HG02623 (cell line): Measurements from ENCODE around the gene HCRTR1.

Source experiments
- ATAC-seq: cut with Tn5 transposase; IDR thresholded peaks from one replicate; pipeline ENCODE4 v1.9.1; 2021; ENCODE audit warnings: moderate library complexity; ENCODE audit not compliant: unreplicated experiment

HCRTR1 gene

GRCh38 chr1:31625561-31626222 lies 8.2 kb downstream of the HCRTR1 start:
- ATAC-seq, result no peak

DNA sequence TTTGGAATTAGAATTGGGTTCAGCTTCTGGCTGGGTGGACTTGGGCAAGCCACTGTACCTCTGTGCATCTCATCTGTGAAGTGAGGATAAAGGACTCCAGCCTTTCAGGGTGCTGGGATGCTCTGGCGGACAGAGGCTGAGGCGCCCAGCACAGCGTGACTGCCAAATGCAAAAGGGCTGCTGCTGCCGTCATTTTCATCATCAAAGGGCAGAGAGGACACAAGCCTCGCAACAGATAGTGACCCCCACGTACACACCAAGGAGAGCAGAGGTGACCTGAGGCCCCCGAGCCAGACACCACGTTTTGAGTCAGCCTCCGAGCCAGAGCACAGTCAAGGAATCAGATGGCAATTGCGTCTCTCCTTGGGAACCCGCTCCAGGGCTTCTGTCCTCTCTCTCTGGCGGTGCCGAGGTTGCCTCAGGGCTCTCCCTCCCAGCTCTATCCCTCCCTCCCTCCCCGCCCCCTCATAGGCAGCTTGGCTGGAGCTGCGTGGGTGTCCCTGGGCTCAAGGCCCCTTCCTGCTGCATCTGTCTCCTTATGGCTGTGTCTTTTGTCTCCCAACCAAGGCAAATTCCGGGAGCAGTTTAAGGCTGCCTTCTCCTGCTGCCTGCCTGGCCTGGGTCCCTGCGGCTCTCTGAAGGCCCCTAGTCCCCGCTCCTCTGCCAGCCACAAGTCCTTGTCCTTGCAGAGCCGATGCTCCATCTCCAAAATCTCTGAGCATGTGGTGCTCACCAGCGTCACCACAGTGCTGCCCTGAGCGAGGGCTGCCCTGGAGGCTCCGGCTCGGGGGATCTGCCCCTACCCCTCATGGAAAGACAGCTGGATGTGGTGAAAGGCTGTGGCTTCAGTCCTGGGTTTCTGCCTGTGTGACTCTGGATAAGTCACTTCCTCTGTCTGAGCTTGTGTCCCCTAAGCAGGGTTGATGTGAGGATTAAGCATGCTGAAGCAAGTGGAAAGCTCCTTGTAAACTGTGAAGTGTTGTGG lies 9.0 kb downstream of the HCRTR1 start:
- ATAC-seq, result no peak

- no peak for ATAC-seq
Observed at GRCh38 chr1:31627301-31627929, 9.9 kb downstream of the HCRTR1 start.

- no peak for ATAC-seq
Observed at GRCh38 chr1:31627930-31628559, 10.6 kb downstream of the HCRTR1 start.

DNA sequence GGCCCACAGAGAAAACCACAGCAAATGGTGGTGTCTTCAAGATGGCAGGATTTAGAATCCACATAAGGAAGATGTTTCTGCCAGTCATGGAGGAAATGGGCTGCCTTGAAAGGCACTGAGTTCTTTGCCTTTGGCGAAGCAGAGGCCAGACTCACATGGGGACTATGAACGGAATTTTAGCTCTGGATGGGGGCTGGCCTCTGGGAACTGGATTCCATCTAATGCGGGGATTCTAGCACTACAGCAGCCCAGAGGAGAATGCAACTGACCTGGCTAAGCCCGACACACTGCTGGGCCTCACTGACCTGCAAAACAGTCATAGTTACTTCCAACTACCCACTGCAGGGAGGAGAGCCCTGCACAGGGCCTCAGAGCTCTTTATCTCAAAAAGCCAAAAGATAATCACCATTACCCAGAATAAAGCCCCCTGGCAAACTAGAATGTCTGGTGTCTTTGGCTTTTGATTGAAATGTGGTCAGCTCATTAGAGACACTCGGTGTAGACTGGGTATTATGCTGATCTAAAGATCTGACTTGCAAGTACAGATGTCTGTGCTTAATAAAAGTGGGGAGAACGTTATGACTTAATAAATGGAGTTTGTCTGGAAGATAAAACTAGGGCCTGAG lies 11.6 kb downstream of the HCRTR1 start:
- ATAC-seq, result no peak

DNA sequence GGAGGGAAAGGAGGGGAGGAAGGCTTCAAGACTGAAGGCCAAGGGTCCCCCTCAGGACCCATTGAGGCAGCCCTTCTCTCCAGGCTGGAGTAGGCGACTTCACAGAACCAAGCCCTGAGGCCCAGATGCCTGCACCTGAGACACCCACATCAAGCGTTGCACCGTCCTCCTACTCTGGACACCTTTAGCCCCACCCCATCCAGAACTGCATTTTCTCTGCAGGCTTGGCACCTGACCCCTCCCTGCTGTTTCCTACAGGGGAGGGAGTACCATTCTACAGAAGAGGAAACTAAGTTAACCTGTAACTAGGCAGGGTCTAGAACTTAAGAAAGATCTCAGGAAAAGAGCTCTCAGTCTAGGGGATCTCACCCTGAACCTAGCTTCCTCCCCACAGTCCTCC lies 15.2 kb downstream of the HCRTR1 start:
- no peak for ATAC-seq

DNA sequence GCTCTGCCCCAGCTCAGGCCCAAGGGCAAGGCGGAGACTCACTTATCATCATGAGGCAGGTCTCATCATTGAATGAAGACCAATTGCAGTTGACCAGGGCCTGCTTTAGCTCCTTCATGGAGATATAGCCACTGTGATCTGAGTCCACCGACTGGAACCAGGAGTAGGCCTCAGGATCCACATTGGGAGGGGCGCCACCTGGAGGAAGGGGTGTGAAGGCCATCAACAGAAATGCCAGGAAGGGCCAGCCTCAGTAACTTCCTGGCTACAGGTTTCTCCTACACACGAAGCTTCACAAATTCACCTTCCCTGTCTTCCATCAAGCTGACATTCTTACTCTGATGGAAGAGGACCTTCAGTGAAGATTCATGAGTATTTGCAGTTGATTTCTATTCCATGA lies 15.6 kb downstream of the HCRTR1 start:
- no peak for ATAC-seq

DNA sequence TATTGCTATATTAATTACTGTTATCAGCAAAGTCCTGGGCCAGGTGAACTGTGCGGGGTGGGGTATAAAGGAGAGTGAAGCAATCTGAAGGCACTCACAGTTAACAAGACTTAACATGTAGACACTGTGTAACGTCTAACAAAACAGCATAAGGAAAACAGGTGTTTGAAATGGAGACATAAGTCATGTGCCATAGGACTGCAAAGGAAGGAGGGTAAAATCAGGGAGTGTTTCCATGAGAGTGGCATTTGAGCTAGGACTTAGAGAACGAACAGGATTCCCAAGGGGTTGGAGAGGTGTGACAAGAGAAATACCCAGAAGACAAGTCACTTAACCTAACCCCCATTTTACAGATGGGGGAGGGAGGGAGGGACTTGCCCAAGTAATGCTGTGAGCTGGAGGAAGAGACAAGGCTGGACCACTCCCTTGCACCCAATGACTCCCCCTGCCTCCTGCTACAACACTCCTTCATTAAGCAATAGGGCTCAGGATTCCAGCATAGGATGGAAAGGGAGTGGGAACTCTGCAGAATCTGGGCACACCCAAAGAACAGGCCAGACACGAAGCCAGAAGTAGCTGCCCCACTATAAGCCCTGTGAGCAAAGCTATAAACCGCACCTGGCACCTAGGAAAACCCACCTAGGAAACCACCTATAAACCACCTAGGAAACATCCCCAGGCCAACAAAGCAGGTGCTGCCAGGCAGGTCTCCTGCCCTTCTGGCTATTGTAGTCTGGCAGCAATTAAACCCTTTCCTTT lies 20.6 kb downstream of the HCRTR1 start:
- ATAC-seq, result no peak

GRCh38 chr1:31639543-31639942 lies 22.1 kb downstream of the HCRTR1 start:
- no peak for ATAC-seq

GRCh38 chr1:31640179-31640578 lies 22.7 kb downstream of the HCRTR1 start:
- ATAC-seq, result no peak

DNA sequence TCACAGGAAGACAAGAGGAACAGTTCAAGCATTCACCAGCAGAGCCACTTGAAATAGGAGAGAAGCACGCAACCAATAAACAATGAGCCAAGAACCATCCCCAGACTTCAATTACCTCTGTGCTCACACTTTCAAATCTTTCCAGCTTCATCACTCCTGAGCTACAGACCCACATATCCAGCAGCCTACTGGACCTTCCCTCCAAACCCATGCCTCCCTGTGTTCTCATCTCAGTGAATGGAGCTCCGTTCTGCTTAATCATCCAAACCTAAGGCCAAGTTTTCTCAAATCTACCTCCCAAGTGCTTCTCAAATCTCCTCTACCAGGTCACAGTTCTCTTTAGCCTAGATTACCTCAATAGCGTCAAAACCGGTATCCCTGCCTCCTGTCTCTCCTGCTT lies 23.5 kb downstream of the HCRTR1 start:
- ATAC-seq, result no peak

DNA sequence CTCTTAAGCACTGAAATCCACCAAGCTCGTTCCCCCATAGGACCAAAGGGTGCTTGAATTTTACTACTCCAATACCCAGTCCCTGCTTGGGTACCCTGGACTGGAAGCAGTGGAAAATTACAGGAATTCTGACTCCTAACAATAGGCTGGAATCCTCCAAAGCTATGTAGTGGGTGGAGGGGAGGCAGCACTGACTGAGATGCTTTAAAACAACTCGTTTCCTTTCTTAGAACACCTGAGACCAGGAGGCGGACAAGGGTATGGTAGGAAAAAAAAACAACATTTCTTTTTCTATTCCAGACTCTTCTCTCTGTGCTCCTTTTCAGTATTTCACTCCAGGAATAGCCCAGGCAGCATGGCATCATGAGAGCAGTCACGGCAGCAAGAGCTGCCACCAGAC lies 24.9 kb downstream of the HCRTR1 start:
- ATAC-seq, result no peak

DNA sequence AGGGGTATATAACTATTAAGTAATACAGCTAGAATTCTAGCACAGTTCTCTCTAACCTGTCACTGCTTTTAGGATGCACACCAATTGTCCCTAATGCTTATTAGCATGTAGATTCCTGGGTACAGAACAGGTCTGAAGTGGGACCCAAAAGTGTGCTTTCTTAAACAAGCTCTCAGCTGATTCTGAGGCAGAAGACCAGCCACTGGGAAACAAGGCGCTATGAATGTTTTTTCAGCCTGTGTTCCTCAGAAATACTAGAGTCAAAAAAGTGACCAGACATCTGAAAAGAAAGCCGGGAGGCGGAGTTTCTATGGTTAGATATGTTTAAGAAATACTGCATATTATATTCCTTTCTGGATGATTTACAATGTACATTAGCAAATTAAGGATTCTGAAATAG lies 25.4 kb downstream of the HCRTR1 start:
- ATAC-seq, result no peak

DNA sequence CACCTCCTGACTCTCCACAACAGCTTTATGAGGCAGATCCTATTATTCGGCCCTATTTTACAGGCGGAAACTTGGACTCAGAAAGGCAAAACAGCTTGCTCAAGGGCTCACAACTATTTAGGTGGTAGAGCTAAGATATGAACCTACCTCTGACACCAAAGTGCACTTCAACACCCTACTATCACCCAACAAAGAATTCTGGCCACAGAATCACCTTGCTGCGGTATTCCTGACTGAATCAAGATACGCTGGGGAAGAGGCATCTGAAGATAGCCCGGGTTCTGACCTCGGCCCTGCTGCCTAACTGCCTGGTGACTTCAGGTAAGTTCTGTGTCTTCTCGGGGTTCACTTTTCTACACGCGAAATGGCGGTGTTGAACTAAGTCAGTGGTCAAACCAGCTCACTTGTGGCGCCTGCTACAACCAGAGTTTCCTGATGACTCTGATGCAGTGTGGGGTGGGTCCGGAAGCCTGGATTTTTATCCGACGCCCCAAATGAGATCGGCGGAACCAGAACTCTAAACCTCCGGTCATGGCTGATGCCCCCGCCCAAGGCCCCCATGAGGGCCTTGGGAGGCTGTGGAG lies 26.6 kb downstream of the HCRTR1 start:
- no peak for ATAC-seq

DNA sequence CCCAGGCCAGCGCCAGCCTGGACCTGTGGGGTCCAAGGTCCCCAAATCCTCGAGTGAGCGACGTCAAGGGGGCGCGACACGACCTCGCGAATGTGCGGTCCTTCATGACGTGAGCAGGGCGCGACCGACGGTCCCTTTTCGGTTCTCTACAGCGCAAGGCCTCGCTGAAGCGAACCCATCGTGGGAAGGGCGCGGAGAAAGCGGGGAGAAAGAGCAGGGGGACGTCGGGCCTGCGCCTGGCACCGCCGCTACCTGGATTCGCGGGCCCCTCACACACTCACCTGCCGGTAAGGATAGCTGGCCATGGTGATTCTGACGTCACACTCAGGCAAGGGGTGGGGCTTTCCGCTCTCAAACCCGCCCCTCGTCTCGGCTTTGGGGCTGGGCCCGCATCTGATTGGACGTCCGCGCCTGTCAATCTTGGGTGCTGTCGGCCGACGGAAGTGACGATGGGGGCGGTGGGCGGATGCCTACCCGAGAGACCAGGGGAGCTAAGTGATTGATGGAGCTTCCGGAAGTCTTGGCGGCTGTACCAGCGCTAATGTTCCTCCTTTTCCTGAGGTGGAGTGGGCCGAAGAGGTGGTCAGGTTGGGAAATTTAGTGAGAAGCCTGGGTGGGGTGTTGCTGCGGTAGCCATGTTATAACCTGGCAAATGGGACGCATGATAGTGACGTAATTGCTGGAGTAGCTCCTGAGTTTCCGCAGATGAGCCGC lies 27.2 kb downstream of the HCRTR1 start, which contains the start of gene PEF1:
Gene PEF1, minus strand, starts transcription at position 317 of the 714 bp plus-strand sequence. Its CDS starts 12 bp downstream, at position 305.
- peak; percentile 85 for ATAC-seq

DNA sequence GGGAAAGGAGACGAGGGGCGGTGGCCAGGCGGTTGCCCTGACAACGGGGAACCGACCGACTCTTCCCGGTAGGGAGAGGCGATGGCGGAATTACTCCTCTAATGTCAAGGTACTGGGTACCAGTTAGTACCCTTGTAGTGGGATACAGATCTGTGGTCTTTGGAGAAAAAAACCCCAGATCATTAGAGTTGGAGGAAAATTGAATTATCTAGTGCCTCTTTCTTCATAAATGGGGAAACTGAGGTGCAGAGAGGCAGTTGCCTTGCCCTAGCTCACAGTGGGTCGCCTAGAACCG lies 27.7 kb downstream of the HCRTR1 start:
- no peak for ATAC-seq

GRCh38 chr1:31646259-31646960 lies 28.9 kb downstream of the HCRTR1 start:
- no peak for ATAC-seq

GRCh38 chr1:31647106-31647505 lies 29.6 kb downstream of the HCRTR1 start:
- no peak for ATAC-seq

GRCh38 chr1:31648190-31648589 lies 30.7 kb downstream of the HCRTR1 start:
- no peak for ATAC-seq
